HG02870 (cell line): Measurements from ENCODE around the gene BRWD1.

Experiments used
- ATAC-seq: cut with Tn5 transposase; IDR thresholded peaks from one replicate; pipeline ENCODE4 v1.9.1; 2021; ENCODE audit warnings: mild to moderate bottlenecking, moderate library complexity; ENCODE audit not compliant: unreplicated experiment

BRWD1 gene

GRCh38 chr21:39204134-39204533 is 109.3 kb downstream of the BRWD1 start:
- no peak for ATAC-seq

DNA sequence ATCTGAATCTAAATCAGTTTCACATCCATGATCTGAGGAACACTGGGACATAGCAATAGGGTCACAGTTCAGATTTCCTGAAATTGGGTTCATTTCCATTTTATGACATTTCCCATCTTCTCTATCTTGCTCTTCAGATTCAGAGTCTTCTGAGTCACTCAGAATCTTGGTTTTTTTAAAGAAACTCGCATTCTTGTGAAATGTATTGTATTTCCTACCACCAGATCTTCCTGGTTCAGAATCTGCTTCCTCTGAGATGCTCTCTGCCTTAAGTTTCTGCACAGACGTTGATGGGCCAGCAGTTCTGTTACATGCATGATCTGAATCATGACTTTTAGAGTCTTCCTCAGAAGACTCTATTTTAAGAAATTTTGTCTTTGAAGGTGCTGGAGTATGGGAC is 114.6 kb downstream of the BRWD1 start:
- ATAC-seq, result no peak

- no peak for ATAC-seq
These were observed 115.8 kb downstream of the BRWD1 start for GRCh38 chr21:39197448-39198233.

GRCh38 chr21:39196838-39197237 is 116.6 kb downstream of the BRWD1 start:
- no peak for ATAC-seq

DNA sequence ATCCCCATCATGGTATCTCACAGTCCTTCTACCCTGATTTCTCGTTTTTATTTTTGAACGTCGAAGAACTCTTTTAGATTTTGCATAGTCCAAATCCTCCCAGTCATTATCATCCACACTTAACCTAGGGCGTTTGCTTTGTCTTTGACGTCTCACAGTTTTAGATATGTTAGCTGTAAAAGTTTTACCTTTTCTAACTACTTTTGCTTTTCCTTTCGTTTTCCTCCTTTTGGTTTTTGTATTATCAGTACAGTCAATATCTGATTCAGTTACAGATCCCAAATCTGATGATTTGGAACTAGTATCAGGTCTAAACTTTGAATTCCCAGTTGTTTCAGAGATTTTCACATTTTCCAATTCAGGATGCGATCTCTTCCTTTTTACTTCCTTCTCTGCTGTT is 117.1 kb downstream of the BRWD1 start:
- no peak for ATAC-seq

DNA sequence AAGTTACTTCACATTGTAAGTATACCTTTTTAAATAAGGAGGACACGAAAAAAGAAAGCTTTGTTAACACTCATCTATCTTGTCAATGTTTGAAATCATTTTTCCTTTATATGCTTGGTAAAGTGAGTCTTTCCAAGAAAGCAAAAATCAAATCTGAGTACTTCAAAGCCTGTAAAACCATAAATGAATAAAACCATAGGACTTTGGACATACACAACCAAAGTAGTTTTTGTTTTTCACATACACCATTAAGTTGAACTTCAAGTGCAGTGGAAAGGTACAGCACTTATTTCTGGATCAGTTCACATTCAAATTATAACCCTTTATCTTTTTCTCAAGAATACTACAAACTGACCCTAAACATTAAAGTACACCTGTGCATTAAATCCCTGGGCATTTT is 120.1 kb downstream of the BRWD1 start:
- no peak for ATAC-seq

DNA sequence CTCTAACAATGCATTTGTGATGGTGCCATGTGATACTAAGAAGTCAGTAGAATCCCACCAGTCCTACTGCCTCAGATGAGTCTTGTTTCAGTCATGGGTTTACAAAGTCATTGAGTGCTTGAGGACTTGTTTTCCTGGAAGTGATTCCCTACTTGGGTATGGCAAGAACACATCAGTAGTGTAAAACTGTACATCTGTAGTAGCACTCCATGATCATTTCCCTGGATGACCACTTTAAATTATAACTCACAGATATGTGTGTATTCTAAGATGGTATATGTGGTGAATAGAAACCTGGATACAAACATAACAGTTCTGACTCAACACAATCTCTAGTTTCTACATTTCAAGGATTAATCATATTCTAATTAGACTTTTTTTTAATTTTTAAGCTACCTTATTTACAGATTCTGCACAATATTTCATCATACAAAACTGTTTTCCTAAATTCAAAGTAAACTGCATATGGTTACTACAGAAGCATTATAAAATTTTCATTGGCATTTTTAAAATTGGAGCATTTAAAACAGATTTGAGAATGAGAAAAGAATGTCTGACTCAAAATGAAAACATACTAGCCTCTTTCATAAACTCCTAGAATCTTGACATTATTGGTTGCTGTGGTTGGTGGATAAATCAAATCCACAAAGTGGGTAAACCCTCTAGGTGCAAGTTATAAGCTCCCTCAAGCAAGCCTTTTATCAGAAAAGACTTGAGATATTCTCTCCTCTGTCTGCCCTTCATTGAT is 123.4 kb downstream of the BRWD1 start:
- no peak for ATAC-seq

DNA sequence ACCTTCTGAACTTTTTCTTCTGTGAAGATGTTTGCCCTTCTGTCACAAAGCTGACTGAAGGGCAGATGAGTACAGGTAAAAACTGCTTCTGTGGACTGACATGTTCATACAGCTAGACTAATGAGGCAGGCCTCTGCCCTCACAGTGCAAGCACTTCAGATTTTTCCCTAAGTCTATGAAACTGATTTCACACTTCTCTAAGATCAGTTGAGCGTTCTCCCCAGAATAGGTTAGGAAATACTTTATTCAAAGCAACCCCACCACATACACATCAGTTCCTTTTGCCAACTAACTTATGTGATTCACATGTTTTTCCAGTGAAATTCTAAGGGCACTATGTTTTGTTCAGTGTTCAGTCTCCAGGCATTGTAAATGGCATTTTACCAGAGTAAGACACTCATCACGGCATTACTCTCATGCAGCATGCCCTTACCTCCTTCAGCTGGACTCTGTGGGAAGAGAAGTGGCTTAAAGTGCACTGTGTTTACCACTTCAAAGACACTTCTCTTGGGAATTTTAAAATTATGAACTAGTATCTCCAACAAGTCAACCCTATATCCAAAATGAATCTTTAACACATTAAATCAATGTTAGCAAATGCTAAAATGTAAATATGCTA is 124.8 kb downstream of the BRWD1 start:
- ATAC-seq, result no peak

- ATAC-seq, result no peak
These were observed 126.3 kb downstream of the BRWD1 start for GRCh38 chr21:39187141-39187540.

GRCh38 chr21:39186676-39187075 is 126.8 kb downstream of the BRWD1 start:
- ATAC-seq, result no peak

DNA sequence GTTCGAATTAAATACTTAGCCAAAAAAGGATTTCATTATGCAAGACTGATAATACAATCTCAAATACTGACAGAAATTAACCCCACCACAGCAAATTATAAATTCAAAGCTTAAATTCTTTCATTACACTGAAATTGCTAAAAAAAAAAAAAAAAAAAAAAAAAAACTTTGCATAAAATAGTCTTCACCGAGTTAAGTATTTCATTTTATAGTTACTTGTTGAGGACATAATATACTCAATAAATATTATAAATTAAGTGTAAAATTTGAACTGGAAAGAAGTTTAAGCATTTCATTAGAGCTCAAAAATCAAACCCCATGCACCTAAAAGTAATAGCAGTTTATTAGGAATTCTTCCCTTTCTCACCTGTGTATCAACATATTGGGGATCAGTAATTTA is 128.3 kb downstream of the BRWD1 start:
- ATAC-seq, result no peak

GRCh38 chr21:39184050-39184980 is 129.1 kb downstream of the BRWD1 start:
- ATAC-seq, result no peak

DNA sequence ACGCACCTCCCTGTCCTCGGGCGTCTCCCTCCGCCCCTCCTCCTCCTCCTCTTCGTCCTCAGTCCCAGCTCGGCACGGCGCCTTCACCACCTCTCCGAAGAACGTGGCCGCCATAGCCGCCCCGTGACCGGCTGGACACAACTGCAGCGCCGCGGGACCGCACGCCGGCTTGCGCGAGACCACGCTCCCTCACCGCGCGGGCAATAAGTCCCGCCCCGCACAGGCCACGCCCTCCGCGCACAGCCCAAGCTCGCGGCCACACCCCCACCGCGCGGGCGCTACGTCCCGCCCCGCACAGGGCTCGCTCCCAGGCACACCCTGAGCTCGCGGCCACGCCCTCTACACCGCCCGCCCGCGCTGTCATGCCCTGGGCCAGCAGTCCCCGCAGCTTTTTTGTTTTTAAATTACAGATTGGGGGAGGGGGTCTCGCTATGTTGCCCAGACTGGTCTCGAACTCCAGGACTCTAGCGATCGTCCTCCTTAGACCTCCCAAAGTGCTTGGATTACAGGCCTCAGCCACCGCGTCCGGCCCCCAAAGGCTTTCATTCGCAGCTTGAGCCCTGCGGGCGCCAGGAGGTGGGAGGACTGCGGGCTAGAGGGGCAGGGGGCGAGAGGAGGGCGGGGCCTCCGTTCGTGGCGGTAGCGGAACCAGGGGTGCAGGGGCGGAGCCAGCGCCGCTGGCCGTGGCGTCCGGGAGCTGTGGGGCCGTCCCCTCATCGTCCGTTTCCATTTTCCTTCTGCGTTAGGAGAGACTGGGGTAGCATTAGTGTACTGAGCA is 130.0 kb downstream of the BRWD1 start, which contains the start of gene PSMG1:
TSS of gene PSMG1 (minus strand) at position 180 of the 778 bp plus-strand sequence. CDS start at position 114, 66 bp downstream.
- peak; percentile 78 for ATAC-seq

- no peak for ATAC-seq
These were observed 130.8 kb downstream of the BRWD1 start for GRCh38 chr21:39182484-39183271.

- no peak for ATAC-seq
These were observed 131.4 kb downstream of the BRWD1 start for GRCh38 chr21:39182016-39182415.

DNA sequence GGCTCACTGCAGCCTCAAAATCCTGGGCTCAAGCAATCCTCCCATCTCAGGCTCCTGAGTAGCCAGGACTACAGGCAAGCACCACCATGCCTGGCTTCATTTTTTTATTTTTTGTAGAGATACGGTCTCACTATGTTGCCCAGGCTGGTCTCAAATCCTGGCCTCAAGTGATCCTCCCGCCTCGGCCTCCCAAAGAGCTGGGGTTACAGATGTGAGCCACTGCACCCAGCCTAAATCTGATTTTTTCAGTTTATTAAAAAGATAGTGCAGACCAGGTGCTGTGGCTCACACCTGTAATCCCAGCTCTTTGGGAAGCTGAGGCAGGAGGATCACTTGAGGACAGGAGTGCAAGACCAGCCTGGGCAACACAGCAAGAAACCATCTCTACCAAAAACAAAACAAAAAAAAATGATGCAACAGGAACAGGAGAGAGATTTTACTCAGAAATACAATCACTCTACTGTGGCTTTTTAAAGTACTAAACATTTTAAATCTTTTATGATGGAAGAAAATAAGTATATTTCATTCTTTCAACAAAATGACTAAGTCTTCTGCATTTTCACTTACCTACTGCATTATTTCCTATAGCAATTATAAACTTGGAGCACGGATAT is 132.1 kb downstream of the BRWD1 start:
- no peak for ATAC-seq

DNA sequence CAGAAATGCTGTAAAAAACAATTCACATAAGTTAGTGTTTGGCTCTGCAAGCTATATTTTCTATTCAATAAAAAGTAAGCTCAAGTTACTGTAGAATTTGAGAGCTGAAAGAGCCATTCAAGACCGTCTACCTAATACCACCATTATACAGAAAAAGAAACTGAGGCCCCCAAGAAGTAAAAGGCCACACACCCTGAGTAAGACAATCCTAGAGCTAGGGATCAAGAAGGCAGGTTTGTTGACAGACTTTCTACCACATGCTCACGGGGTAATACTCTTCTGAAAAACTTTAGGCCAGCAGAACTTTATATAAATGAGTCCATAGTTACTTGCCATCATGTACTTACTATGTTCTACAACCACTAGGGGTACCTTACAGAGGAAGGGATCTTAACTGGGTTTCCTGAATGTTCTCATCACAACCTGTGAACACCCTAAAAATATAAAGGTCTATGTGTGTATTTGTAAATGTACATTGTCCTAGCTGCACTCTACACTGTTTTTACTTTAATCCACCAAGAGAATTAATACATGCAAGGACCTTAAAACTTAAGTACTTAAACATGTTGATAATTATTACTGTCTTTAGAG is 132.9 kb downstream of the BRWD1 start:
- no peak for ATAC-seq

- ATAC-seq, result no peak
These were observed 135.0 kb downstream of the BRWD1 start for GRCh38 chr21:39178421-39178820.
